Tibial artery (tissue), 4 donors: Measurements from ENCODE around the gene INPP5A.

Experiments used
- DNase-seq, 2 donors: peaks; one replicate each; pipeline ENCODE4 v3.0.0-alpha.2; 2019
- H3K27ac ChIP-seq, 2 donors: fragments of 200-600 bp; sonication (generic) in 1 of 2; 1 replicate in 1 of 2; 2 replicates in 1 of 2; pipeline ENCODE4 v1.5.1; 2018 to 2019; ENCODE audit warnings: mild to moderate bottlenecking in 1 of 2
- H3K27me3 ChIP-seq, 2 donors: fragments of 200-600 bp; sonication (generic) in 1 of 2; one replicate each; pipeline versions ENCODE4 v1.5.1 to v1.6.0; 2016 to 2019
- H3K36me3 ChIP-seq, 3 donors: fragments of 200-600 bp; sonication (generic) in 2 of 3; one replicate each; pipeline ENCODE4 v1.5.1; 2016 to 2019; ENCODE audit warnings: mild to moderate bottlenecking in 2 of 3
- H3K4me1 ChIP-seq, 4 donors: fragments of 200-600 bp; sonication (generic) in 2 of 4; 1 replicate in 3 of 4; 2 replicates in 1 of 4; pipeline ENCODE4 v1.5.1; 2016 to 2019
- H3K4me3 ChIP-seq, 2 donors: fragments of 200-600 bp; sonication (generic) in 1 of 2; 1 replicate in 1 of 2; 2 replicates in 1 of 2; pipeline ENCODE4 v1.5.1; 2018 to 2019; ENCODE audit warnings: mild to moderate bottlenecking in 2 of 2
- H3K9me3 ChIP-seq, 3 donors: fragments of 200-600 bp; sonication (generic) in 1 of 3; one replicate each; pipeline ENCODE4 v1.5.1; 2016 to 2019
- CTCF ChIP-seq, 2 experiments: fragments of 200-600 bp in 1 of 2; fragments of 450-650 bp in 1 of 2; IDR thresholded peaks; one replicate each; pipeline ENCODE4 v1.5.1; 2017 to 2019; ENCODE audit warnings: antibody characterized with exemption in 2 of 2, mild to moderate bottlenecking in 1 of 2, moderate library complexity in 1 of 2
- intact Hi-C: fragments of 100-400 bp; cut with DNase I; formaldehyde crosslinking; loops from one replicate; pipeline ENCODE4 v1.15.0; 2023; ENCODE audit warnings: low total_unique reads

INPP5A gene

GRCh38 chr10:132779549-132780294, 242.1 kb downstream of the INPP5A start:
- intact Hi-C loops, result no loop called here
- H3K9me3 ChIP-seq, result peaks cover 0 to 14% (median 12%) of the 10 kb centered on the region in 3 donors
- H3K36me3 ChIP-seq, result peaks cover 58 to 85% (median 85%) of the 10 kb centered on the region in 3 donors
- H3K4me1 ChIP-seq, result peaks cover 0 to 5% (median 2%) of the 10 kb centered on the region in 4 donors
- H3K27me3 ChIP-seq, result peaks cover 0 to 16% of the 10 kb centered on the region in 2 donors
- no peak overlapping the region for H3K27ac ChIP-seq
- no peak for TF ChIP-seq CTCF (IDR thresholded peaks at IDR 0.05)
- no peak overlapping the region for H3K4me3 ChIP-seq
- DNase-seq, result no peak

GRCh38 chr10:132780356-132780755, 242.8 kb downstream of the INPP5A start:
- Histone ChIP-seq H3K9me3 (peaks cover 0 to 14% (median 14%) of the 10 kb centered on the region in 3 donors), H3K4me1 (peaks cover 0 to 11% (median 8%) of the 10 kb centered on the region in 4 donors), H3K27ac (no peak overlapping the region), H3K4me3 (no peak overlapping the region), H3K27me3 (peaks cover 0 to 22% of the 10 kb centered on the region in 2 donors), H3K36me3 (peaks cover 58 to 82% (median 82%) of the 10 kb centered on the region in 3 donors)
- DNase-seq, result no peak
- no peak for TF ChIP-seq CTCF (IDR thresholded peaks at IDR 0.05)
- intact Hi-C loops, result no loop called here

- Histone ChIP-seq H3K27me3 (peaks cover 0 to 32% of the 10 kb centered on the region in 2 donors), H3K36me3 (peaks cover 58 to 70% (median 70%) of the 10 kb centered on the region in 3 donors), H3K9me3 (peaks cover 0 to 14% (median 14%) of the 10 kb centered on the region in 3 donors), H3K4me1 (peaks cover 0 to 21% (median 17%) of the 10 kb centered on the region in 4 donors), H3K27ac (no peak overlapping the region), H3K4me3 (no peak overlapping the region)
- intact Hi-C loops, result no loop called here
- no peak for TF ChIP-seq CTCF (IDR thresholded peaks at IDR 0.05)
- DNase-seq, result no peak
Measured at GRCh38 chr10:132781556-132781955, 244.0 kb downstream of the INPP5A start.

- peaks cover 0 to 50% of the 10 kb centered on the region in 2 donors for H3K27me3 ChIP-seq
- peaks cover 52 to 56% (median 54%) of the 10 kb centered on the region in 3 donors for H3K36me3 ChIP-seq
- no peak for DNase-seq
- no peak overlapping the region for H3K4me3 ChIP-seq
- TF ChIP-seq CTCF (IDR thresholded peaks at IDR 0.05), result no peak
- peaks cover 0 to 38% (median 32%) of the 10 kb centered on the region in 4 donors for H3K4me1 ChIP-seq
- H3K27ac ChIP-seq, result no peak overlapping the region
- peaks cover 0 to 14% (median 14%) of the 10 kb centered on the region in 3 donors for H3K9me3 ChIP-seq
- intact Hi-C loops, result no loop called here
Measured at GRCh38 chr10:132783165-132783939, 245.8 kb downstream of the INPP5A start.

GRCh38 chr10:132783940-132784865, 246.6 kb downstream of the INPP5A start:
- intact Hi-C loops, result no loop called here
- peaks cover 44 to 47% (median 45%) of the 10 kb centered on the region in 3 donors for H3K36me3 ChIP-seq
- H3K4me1 ChIP-seq, result peaks cover 0 to 39% (median 32%) of the 10 kb centered on the region in 4 donors
- H3K27ac ChIP-seq, result no peak overlapping the region
- DNase-seq, result no peak
- no peak for TF ChIP-seq CTCF (IDR thresholded peaks at IDR 0.05)
- H3K4me3 ChIP-seq, result no peak overlapping the region
- peaks cover 0 to 14% (median 14%) of the 10 kb centered on the region in 3 donors for H3K9me3 ChIP-seq
- peaks cover 0 to 59% of the 10 kb centered on the region in 2 donors for H3K27me3 ChIP-seq
